ENCODE results near the gene GRAMD2B.

GRAMD2B gene

GRCh38 chr5:126543009-126543408 lies 119.8 kb downstream of the GRAMD2B start:
- Histone ChIP-seq H3K4me2 (ENCODE audit: low read depth, low read length, poor library complexity, severe bottlenecking) (no peak overlapping the region), H2AFZ (ENCODE audit: low read length) (no peak overlapping the region), H3K9me3 (ENCODE audit: insufficient read depth, low read depth, low read length) (no peaks in the 10 kb centered on the region), H3K36me3 (ENCODE audit: insufficient read depth, low read length) (no peaks in the 10 kb centered on the region), H3K9me2 (replicated peaks; ENCODE audit: low read depth, low read length) (no peaks in the 10 kb centered on the region), H3K4me3 (ENCODE audit: low read length, poor library complexity, severe bottlenecking) (no peak overlapping the region), H3K79me2 (ENCODE audit: insufficient read depth, low read length) (no peaks in the 10 kb centered on the region), H3K9ac (ENCODE audit: low read depth, low read length, poor library complexity, severe bottlenecking) (no peak overlapping the region), H3K27me3 (ENCODE audit: insufficient read depth, low read length, poor library complexity, severe bottlenecking) (no peaks in the 10 kb centered on the region), H3K4me1 (ENCODE audit: insufficient read depth, low read length, poor library complexity, severe bottlenecking) (no peaks in the 10 kb centered on the region), H4K20me1 (ENCODE audit: insufficient read depth, low read length, poor library complexity, severe bottlenecking) (no peaks in the 10 kb centered on the region), H3F3A (ENCODE audit: low read depth) (no peaks in the 10 kb centered on the region)
- TF ChIP-seq EZH2phosphoT487 (IDR thresholded peaks at IDR 0.05; ENCODE audit: borderline replicate concordance) = no peak
- TF ChIP-seq CTCF (conservative IDR thresholded peaks at IDR 0.05; ENCODE audit: low read length) = no peak

GRCh38 chr5:126543660-126544059 lies 120.5 kb downstream of the GRAMD2B start:
- no peak overlapping the region for H3K4me3 ChIP-seq (ENCODE audit: low read length, poor library complexity, severe bottlenecking)
- H3K9me3 ChIP-seq (ENCODE audit: insufficient read depth, low read depth, low read length) = no peaks in the 10 kb centered on the region
- no peak overlapping the region for H2AFZ ChIP-seq (ENCODE audit: low read length)
- no peaks in the 10 kb centered on the region for H3F3A ChIP-seq (ENCODE audit: low read depth)
- no peaks in the 10 kb centered on the region for H3K36me3 ChIP-seq (ENCODE audit: insufficient read depth, low read length)
- no peaks in the 10 kb centered on the region for H3K9me2 ChIP-seq (replicated peaks; ENCODE audit: low read depth, low read length)
- H3K9ac ChIP-seq (ENCODE audit: low read depth, low read length, poor library complexity, severe bottlenecking) = no peak overlapping the region
- H4K20me1 ChIP-seq (ENCODE audit: insufficient read depth, low read length, poor library complexity, severe bottlenecking) = no peaks in the 10 kb centered on the region
- no peak for TF ChIP-seq CTCF (conservative IDR thresholded peaks at IDR 0.05; ENCODE audit: low read length)
- TF ChIP-seq EZH2phosphoT487 (IDR thresholded peaks at IDR 0.05; ENCODE audit: borderline replicate concordance) = no peak
- no peaks in the 10 kb centered on the region for H3K27me3 ChIP-seq (ENCODE audit: insufficient read depth, low read length, poor library complexity, severe bottlenecking)
- H3K4me2 ChIP-seq (ENCODE audit: low read depth, low read length, poor library complexity, severe bottlenecking) = no peak overlapping the region
- no peaks in the 10 kb centered on the region for H3K4me1 ChIP-seq (ENCODE audit: insufficient read depth, low read length, poor library complexity, severe bottlenecking)
- no peaks in the 10 kb centered on the region for H3K79me2 ChIP-seq (ENCODE audit: insufficient read depth, low read length)

Data from Loucy (cell line).